ENCODE data around the gene BTNL2.
"Not testable (repeated sequence)": the region's sequence is repeated elsewhere in the genome, so short reads cannot be mapped to it uniquely, and the experiment has no call there.

BTNL2 gene, protein sequence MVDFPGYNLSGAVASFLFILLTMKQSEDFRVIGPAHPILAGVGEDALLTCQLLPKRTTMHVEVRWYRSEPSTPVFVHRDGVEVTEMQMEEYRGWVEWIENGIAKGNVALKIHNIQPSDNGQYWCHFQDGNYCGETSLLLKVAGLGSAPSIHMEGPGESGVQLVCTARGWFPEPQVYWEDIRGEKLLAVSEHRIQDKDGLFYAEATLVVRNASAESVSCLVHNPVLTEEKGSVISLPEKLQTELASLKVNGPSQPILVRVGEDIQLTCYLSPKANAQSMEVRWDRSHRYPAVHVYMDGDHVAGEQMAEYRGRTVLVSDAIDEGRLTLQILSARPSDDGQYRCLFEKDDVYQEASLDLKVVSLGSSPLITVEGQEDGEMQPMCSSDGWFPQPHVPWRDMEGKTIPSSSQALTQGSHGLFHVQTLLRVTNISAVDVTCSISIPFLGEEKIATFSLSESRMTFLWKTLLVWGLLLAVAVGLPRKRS

DNA sequence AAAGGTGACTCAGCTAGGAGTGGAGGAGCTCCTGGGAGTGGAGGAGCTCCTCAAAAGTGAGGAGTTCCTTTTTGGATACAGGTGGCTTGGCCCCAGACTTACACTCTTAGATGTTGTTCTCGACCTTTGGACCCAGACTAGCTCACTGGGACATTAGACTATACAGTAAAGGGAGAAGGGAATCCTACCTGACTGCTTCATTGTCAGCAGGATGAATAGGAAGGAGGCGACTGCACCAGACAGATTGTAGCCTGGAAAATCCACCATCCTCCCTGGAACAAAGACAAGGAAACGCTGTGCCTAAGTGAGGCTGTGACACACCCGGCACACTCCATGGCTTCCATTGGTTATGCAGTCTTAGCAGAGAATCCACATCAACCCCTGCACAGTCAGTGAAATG, at the start of gene BTNL2:
Gene BTNL2, minus strand, starts transcription at position 325 of the 400 bp plus-strand sequence. Its CDS starts 58 bp downstream, at position 267.
- no peak for DNase-seq

- DNase-seq: no peak
Measured at GRCh38 chr6:32449088-32449736, 42.2 kb upstream of the BTNL2 start.

DNA sequence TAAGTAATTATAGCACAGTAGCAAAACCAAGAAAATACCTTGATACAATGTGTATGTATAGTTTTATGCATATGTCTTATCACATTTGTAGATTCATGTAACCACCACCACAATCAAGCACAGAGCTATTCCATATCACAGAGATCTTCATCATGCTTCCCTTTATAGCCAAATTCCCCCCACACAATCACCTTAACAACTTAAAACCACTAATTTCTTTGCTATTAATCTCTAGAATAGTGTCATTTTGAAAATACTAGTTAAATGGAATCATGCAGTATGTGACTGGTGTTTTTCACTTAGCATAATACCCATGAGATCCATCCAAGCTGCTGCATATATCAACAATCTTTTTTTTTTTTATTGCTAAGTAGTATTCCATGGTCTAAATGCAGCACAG, 41.0 kb upstream of the BTNL2 start:
- no peak for DNase-seq

GRCh38 chr6:32445321-32445854, 38.4 kb upstream of the BTNL2 start:
- no peak for DNase-seq

- no peak for DNase-seq
Measured at GRCh38 chr6:32444433-32444832, 37.5 kb upstream of the BTNL2 start.

DNA sequence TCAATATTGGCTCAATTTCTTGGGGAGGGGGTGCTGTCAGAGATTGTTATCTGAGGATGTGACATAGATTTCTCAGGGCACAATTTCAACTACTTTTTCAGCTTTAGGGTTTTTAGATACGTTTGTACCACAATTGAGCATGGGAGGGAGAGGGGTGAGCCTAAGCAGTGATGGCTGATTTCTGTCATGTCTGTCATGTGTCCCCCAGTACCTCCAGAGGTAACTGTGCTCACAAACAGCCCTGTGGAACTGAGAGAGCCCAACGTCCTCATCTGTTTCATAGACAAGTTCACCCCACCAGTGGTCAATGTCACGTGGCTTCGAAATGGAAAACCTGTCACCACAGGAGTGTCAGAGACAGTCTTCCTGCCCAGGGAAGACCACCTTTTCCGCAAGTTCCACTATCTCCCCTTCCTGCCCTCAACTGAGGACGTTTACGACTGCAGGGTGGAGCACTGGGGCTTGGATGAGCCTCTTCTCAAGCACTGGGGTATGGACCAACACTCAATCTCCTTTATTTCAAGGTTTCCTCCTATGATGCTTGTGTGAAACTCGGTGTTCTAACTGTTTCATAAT, 36.1 kb upstream of the BTNL2 start:
- DNase-seq: no peak

- DNase-seq: no peak
Measured at GRCh38 chr6:32442243-32442667, 35.3 kb upstream of the BTNL2 start.

DNA sequence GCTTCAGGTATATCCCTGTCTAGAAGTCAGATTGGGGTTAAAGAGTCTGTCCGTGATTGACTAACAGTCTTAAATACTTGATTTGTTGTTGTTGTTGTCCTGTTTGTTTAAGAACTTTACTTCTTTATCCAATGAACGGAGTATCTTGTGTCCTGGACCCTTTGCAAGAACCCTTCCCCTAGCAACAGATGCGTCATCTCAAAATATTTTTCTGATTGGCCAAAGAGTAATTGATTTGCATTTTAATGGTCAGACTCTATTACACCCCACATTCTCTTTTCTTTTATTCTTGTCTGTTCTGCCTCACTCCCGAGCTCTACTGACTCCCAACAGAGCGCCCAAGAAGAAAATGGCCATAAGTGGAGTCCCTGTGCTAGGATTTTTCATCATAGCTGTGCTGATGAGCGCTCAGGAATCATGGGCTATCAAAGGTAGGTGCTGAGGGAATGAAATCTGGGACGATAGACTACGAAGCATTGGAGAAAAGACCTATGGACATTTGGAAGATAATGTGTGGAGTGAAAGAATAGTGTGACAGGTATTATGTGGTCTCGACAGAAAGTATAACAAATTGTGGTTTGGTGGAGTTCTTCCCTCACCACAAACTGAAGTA, 32.7 kb upstream of the BTNL2 start, which contains the start of gene HLA-DRA:
Gene HLA-DRA, plus strand, starts transcription at position 286 of the 613 bp plus-strand sequence. Its CDS starts 64 bp downstream, at position 350.
- no peak for DNase-seq

- no peak for DNase-seq
Measured at GRCh38 chr6:32439139-32439538, 32.2 kb upstream of the BTNL2 start.

GRCh38 chr6:32436995-32437836, 30.2 kb upstream of the BTNL2 start:
- DNase-seq: no peak

DNA sequence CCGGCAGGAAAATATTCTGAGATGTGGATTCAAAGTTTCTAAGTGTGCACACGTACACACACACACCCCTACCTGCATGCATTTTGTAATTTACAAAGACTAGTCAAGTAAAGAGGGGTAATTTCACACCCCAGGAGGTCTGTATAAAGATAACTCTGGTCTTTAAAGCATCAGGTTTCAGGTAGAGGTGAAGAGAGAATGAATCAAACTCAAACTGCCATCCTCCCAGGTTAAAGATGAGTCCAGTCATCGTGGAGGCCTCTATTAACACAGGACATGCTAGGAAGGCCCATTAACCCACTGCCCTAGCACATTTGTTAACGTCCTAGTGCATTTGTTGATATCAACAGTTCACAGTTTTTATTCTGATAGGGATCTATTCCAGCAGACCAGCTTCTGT, 29.2 kb upstream of the BTNL2 start:
- DNase-seq: no peak

DNA sequence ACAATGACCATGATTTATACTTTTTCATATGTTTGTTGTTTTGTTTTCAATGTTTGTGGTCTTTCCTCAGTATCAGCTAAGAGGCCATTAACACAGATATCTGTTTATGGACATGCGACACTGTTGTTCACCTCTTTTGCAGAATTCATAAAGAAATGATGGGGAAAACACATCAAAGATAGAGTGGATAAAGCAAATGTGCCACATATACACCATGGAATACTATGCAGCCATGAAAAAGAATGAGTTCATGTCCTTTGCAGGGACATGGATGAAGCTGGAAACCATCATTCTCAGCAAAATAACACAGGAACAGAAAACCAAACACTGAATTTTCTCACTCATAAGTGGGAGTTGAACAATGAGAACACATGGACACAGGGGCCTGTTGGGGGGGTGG, 27.0 kb upstream of the BTNL2 start:
- DNase-seq: not testable (repeated sequence)

DNA sequence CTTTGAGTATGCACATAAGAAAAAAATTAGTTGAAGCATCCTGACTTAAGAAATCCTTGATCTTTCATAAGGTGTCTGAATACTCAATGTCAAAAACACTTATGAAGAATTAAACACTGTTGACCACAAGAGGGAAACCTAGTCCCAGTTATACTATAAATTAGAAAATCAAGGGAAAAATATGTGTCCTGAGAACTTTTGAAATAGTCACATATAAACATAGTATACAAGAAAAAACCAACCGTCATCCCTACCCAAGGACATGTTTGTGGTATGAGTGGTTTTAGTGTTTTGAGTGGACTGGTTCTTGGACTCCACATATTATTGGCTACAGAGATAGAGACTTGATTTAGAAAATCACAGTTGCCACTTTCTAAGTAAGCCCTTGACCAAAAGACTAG, 25.1 kb upstream of the BTNL2 start:
- peak; percentile 2 for DNase-seq

- DNase-seq: no peak
Measured at GRCh38 chr6:32431142-32431541, 24.2 kb upstream of the BTNL2 start.

DNA sequence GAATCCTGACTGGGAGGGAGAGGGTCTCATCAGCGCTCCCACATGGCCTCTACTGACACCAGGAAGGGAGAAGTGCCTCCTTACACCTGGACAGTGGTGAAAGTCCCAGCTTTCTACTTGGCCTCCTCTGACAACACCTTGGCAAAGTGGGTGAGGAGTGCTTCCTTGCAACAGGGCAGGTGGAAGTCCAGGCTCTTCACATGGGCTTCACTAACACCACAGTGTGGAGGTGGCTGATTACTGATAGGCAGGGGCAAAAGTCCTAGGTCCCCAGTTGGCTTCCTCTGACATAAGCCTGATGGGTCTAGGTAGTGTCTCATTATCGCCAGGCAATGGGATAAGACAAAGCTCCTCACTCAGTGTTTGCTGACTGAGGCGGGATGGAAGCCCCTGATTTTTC, 23.2 kb upstream of the BTNL2 start:
- no peak for DNase-seq

GRCh38 chr6:32427934-32428474, 21.0 kb upstream of the BTNL2 start:
- no peak for DNase-seq

- no peak for DNase-seq
Measured at GRCh38 chr6:32427218-32427617, 20.2 kb upstream of the BTNL2 start.

GRCh38 chr6:32426338-32426737, 19.4 kb upstream of the BTNL2 start:
- DNase-seq: no peak

GRCh38 chr6:32424589-32425300, 17.8 kb upstream of the BTNL2 start:
- DNase-seq: no peak

DNA sequence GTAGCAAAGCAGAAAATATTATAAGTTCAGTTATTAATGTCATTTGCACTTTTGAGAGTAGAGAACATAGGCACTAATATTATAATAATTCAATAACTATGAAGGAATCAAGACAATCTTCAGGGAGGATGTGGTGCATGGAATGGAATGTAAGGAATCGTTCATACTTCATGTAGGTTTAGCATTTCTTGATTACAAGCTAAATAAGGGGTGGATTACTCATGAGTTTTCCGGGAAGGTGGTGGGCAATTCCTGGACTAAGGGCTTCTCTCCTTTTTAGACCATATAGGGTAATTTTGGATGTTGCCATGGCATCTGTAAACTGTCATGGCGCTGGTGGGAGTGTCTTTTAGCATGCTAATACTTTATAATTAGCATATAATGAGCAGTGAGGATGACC, 9.1 kb upstream of the BTNL2 start:
- no peak for DNase-seq

DNA sequence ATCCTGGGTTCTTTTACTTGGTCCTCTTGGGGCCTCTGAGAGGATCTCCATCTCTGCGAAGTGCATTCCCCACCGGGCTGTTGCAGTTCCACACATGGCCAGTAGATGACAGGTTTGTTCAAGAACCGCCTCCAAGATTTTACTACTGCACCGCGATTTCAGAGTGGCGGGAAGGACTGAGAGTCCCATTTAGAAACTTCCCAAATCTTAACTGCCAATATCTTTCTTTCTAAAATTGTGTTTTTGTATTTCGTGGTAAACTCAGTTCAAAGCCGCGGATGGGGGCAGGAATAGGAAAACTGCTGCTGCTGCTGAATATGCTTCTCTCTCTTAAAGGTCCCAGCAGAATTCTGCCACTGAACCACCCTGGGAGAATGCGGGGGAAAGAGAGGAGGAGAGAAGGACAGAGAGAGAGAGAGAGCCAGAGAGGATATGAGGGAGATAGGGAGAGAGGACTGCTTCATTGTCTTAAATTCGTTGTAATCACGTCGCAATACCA, 8.6 kb upstream of the BTNL2 start:
- no peak for DNase-seq
